Measurements from ENCODE around the gene KCNQ1.

KCNQ1 gene

DNA sequence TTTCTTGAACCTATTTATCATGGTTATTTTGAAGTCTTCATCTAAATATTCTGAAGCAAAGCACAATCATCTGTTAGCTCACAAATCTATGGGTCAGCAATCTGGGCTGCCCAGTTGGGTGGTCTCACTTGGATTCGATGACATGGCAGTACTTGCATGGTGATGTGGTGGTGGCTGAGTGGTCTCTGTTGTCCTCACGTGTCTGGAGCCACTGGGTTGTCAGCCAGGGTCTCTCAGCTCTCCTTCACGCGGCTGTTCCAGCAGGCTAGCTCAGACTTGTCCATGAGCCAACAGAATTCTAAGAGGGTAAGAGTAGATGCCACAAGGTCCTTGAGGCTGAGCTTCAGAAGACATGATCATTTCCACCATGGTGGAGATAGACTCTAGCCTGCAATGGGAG, 321.4 kb downstream of the KCNQ1 start:
- no peak for DNase-seq (ENCODE audit: insufficient read length, low spot score)
- FAIRE-seq = no peak
- TF ChIP-seq PAX5 (IDR thresholded peaks at IDR 0.05; ENCODE audit: insufficient read depth, low read length, severe bottlenecking) = no peak
- TF ChIP-seq POLR2A (IDR thresholded peaks at IDR 0.05; ENCODE audit: low read depth, low read length) = no peak
- no peak for TF ChIP-seq POU2F2 (IDR thresholded peaks at IDR 0.05; ENCODE audit: low read depth, low read length)
- no peak for TF ChIP-seq POLR2AphosphoS5 (IDR thresholded peaks at IDR 0.05; ENCODE audit: low read depth, low read length)
- no peak for TF ChIP-seq SPI1 (IDR thresholded peaks at IDR 0.05; ENCODE audit: low read depth, low read length)
- no peak for TF ChIP-seq TAF1 (IDR thresholded peaks at IDR 0.05; ENCODE audit: low read depth, low read length)

DNA sequence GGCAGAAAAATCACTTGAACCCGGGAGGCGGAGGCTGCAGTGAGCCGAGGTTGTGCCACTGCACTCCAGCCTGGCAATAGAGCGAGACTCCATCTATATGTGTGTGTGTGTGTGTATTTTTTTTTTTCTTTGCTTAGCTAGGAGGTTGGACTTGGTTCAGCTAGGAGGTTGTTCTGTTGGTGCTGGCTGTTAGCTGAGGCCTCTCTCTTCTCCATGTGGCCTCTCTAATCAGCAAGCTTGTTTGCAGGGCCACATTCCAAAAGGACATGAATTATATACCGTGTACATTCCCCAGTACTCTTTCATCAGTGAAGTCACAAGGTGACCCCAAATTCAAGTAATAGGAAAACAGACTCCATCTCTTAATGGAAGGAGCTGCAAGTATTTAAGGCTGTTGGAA, 322.3 kb downstream of the KCNQ1 start:
- DNase-seq (ENCODE audit: insufficient read length, low spot score) (no peak), FAIRE-seq (no peak)
- TF ChIP-seq POU2F2 (IDR thresholded peaks at IDR 0.05; ENCODE audit: low read depth, low read length) (no peak), POLR2A (IDR thresholded peaks at IDR 0.05; ENCODE audit: low read depth, low read length) (no peak), POLR2AphosphoS5 (IDR thresholded peaks at IDR 0.05; ENCODE audit: low read depth, low read length) (no peak), TAF1 (IDR thresholded peaks at IDR 0.05; ENCODE audit: low read depth, low read length) (no peak), PAX5 (IDR thresholded peaks at IDR 0.05; ENCODE audit: insufficient read depth, low read length, severe bottlenecking) (no peak), SPI1 (IDR thresholded peaks at IDR 0.05; ENCODE audit: low read depth, low read length) (no peak)

DNA sequence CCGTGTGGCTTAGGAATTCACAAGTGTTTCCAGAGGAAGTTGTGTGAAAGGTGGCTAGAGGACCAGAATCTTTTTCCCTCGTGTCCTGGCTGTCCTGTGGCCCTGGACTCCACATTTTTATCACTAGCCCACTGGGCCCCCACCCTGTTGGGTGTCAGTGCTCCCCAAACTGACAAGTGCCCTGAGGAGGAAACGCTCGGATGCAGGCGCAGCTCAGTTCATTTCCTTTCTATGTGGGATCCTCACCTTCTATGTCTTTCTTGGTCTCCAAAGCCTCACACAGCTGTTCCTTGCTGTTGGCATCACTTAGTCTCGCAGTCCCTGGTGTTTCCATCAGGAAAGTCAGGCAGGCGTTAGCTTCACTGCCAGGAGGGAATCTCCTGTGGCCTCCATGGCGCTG, 323.0 kb downstream of the KCNQ1 start:
- DNase-seq (ENCODE audit: insufficient read length, low spot score) (no peak), FAIRE-seq (no peak)
- TF ChIP-seq SPI1 (IDR thresholded peaks at IDR 0.05; ENCODE audit: low read depth, low read length) = no peak
- no peak for TF ChIP-seq TAF1 (IDR thresholded peaks at IDR 0.05; ENCODE audit: low read depth, low read length)
- TF ChIP-seq POU2F2 (IDR thresholded peaks at IDR 0.05; ENCODE audit: low read depth, low read length) = no peak
- no peak for TF ChIP-seq POLR2A (IDR thresholded peaks at IDR 0.05; ENCODE audit: low read depth, low read length)
- TF ChIP-seq POLR2AphosphoS5 (IDR thresholded peaks at IDR 0.05; ENCODE audit: low read depth, low read length) = no peak
- no peak for TF ChIP-seq PAX5 (IDR thresholded peaks at IDR 0.05; ENCODE audit: insufficient read depth, low read length, severe bottlenecking)

DNA sequence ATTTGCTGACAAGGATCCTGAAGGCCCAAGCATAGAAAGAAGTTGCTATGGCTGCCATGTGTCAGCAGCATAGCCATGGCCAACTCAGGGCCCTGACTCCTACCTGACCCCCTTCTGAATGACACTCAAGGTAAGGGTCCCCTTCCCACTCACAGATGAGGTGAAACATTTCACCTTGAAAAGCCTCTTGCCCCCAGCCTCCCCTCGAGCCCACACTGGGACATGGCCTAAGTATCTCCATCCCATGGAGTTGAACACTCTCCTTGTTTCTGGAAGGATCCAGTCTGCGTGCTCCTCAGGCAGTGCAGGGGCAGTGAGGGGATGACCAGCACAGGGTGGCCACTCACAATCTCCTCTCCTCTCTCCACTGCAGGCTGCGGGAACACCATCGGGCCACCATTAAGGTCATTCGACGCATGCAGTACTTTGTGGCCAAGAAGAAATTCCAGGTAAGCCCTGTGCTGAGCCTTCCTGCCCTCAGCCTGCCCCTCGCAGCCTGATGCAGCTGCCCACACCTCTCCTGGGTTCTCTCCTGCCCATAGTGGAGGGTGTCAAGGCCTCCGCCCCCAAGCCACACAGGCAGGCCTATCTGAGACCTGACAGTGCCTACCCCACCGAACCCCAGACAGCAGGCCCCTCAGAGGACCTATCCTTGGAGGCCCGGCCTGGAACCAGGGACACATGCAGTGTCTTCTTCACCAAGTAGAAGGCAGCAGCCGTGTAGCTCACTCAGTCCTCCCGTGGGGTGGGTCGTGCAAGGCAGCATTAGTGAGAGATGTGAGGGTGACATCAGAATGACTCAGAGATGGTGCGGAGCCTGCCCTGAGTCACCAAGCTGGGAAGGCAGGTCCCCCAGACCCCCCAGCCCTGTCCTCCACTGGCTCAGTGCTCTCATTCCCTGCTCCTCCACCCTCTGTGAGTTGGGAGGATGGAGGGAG, 323.9 kb downstream of the KCNQ1 start:
- FAIRE-seq (no peak), DNase-seq (ENCODE audit: insufficient read length, low spot score) (no peak)
- no peak for TF ChIP-seq TAF1 (IDR thresholded peaks at IDR 0.05; ENCODE audit: low read depth, low read length)
- no peak for TF ChIP-seq PAX5 (IDR thresholded peaks at IDR 0.05; ENCODE audit: insufficient read depth, low read length, severe bottlenecking)
- TF ChIP-seq POLR2AphosphoS5 (IDR thresholded peaks at IDR 0.05; ENCODE audit: low read depth, low read length) = no peak
- no peak for TF ChIP-seq SPI1 (IDR thresholded peaks at IDR 0.05; ENCODE audit: low read depth, low read length)
- TF ChIP-seq POLR2A (IDR thresholded peaks at IDR 0.05; ENCODE audit: low read depth, low read length) = no peak
- no peak for TF ChIP-seq POU2F2 (IDR thresholded peaks at IDR 0.05; ENCODE audit: low read depth, low read length)

DNA sequence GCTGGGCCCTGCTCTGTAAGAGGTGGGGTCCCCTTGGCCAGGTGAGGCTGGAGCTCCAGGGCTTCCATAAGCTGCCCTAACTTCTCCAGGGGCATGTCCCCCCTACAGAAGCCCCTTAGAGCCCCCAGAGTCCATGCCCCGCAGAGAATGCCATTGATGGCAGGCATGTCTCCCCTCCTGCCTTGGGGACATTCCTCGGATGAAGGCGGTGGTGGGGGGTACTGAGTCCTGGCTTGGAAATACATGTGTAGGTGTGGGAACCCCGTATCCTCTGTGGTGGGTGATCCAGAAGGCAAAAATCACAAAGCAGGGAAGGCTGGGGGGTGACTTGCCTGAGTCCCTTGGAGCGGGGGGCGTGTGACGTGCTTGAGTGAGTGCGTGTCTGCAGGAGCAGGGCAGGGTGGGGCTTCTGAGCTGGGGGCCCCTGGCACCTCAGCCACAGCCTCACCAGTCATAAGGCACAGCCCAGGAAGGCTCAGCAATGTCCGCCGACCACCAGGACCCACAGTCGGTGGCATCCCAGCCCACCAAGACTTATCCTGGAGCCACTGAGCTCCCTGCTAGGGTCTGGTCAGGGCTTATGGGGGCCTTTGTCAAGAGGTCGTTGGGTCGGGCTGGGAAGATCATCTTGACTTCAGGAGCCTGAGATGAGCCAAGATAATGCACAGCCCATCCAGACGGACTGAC, 324.7 kb downstream of the KCNQ1 start:
- no peak for FAIRE-seq
- TF ChIP-seq TAF1 (IDR thresholded peaks at IDR 0.05; ENCODE audit: low read depth, low read length) (no peak), POU2F2 (IDR thresholded peaks at IDR 0.05; ENCODE audit: low read depth, low read length) (no peak), PAX5 (IDR thresholded peaks at IDR 0.05; ENCODE audit: insufficient read depth, low read length, severe bottlenecking) (no peak), SPI1 (IDR thresholded peaks at IDR 0.05; ENCODE audit: low read depth, low read length) (no peak), POLR2A (IDR thresholded peaks at IDR 0.05; ENCODE audit: low read depth, low read length) (no peak)
- DNase-seq (ENCODE audit: insufficient read length, low spot score) = no peak

DNA sequence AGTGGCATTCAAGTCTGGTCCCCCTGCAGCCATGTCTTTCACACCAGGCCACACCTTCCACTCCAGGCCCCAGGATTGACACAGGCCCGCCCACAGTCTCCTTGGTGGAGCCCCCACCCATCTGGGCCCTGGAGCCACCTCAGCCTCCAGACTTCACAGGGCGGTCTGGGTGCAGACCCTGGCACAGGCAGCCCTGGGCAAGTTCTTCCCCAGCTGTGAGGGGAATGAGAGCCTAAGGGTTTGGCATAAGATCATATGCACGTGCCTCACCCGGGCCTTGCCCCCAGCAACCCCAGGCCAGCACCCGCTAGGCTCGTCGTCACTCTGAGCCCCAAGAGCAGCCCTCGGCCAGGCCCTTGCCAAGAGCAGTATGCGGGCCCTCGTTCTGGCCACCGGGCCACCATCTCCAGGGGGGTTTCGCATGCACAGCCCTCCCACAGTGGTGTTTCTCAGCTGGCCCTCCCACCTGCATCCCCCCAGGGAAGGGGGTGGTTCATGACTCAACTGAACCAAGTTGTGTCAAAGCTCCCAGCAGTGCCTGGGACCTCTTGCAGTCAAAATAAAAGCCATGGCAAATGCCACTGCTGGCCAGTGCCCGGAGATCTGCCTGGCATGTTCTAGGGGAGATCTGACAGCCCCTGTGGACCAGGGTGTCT, 325.4 kb downstream of the KCNQ1 start:
- FAIRE-seq (no peak), DNase-seq (ENCODE audit: insufficient read length, low spot score) (no peak)
- no peak for TF ChIP-seq POLR2A (IDR thresholded peaks at IDR 0.05; ENCODE audit: low read depth, low read length)
- no peak for TF ChIP-seq TAF1 (IDR thresholded peaks at IDR 0.05; ENCODE audit: low read depth, low read length)
- TF ChIP-seq POU2F2 (IDR thresholded peaks at IDR 0.05; ENCODE audit: low read depth, low read length) = no peak
- TF ChIP-seq SPI1 (IDR thresholded peaks at IDR 0.05; ENCODE audit: low read depth, low read length) = no peak
- no peak for TF ChIP-seq POLR2AphosphoS5 (IDR thresholded peaks at IDR 0.05; ENCODE audit: low read depth, low read length)
- TF ChIP-seq PAX5 (IDR thresholded peaks at IDR 0.05; ENCODE audit: insufficient read depth, low read length, severe bottlenecking) = no peak

DNA sequence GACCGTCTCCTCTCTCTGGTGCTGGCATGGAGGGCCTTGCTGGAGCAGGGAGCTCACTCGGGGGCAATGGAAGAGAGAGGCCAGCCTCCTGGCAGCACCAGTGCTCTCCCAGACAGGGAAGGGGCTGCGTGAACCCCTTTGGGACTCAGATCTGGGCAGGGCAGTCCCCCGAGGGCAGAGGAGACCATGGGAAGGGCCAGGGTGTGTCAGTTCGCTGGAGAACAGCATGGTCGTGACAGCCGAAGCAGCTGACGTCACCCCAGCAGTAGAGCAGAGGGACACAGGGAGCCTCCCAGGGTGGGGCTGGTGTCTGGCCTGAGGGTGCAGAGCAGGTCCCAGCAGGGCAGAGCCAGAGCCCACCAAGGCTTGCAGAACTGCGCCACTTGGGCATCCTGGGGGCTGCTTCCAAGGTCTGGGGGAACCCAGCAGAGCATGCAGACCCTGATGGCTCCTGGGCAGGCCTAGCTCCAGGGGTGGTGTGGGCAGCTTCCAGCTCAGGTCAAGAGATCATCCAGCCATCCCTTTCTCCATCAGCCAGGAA, 326.0 kb downstream of the KCNQ1 start:
- TF ChIP-seq TAF1 (IDR thresholded peaks at IDR 0.05; ENCODE audit: low read depth, low read length) = no peak
- TF ChIP-seq PAX5 (IDR thresholded peaks at IDR 0.05; ENCODE audit: insufficient read depth, low read length, severe bottlenecking) = no peak
- TF ChIP-seq POU2F2 (IDR thresholded peaks at IDR 0.05; ENCODE audit: low read depth, low read length) = no peak
- no peak for DNase-seq (ENCODE audit: insufficient read length, low spot score)
- FAIRE-seq = no peak

DNA sequence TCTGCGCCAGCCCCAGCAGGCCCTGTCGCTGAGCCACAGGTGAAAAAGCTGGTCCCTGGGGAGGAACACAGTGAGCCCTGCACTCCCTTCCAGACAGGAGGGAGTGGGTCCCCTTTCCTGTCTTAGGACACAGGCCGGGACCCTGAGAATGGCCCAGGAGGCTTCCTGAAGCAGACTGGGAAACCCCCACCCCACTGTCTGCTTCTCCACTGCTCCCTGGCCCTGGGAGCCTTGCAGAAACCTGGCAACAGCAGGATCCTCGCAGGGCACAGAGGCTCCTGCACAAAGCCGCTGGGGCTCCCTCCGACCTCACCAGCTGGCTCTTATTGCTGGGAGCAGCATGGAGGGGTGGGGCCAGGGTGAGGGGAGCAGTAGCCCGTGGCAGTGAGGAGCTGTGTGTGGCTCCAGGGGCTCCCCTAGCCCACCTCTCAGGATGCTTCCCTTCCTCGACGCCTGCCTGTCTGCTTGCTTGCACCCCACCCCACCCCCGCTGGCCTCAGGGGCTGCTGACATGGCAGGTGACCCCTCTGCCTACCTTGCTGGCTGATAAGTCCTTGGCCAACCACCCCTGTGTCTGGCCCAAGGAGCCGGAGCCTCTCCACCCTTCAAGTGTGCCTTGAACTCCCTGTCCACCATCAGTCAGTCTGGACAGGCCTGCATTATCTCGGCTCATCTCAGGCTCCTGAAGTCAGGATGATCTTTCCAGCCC, 327.1 kb downstream of the KCNQ1 start:
- TF ChIP-seq TAF1 (IDR thresholded peaks at IDR 0.05; ENCODE audit: low read depth, low read length) = no peak
- no peak for TF ChIP-seq SPI1 (IDR thresholded peaks at IDR 0.05; ENCODE audit: low read depth, low read length)
- TF ChIP-seq POLR2AphosphoS5 (IDR thresholded peaks at IDR 0.05; ENCODE audit: low read depth, low read length) = no peak
- no peak for TF ChIP-seq POU2F2 (IDR thresholded peaks at IDR 0.05; ENCODE audit: low read depth, low read length)
- TF ChIP-seq POLR2A (IDR thresholded peaks at IDR 0.05; ENCODE audit: low read depth, low read length) = no peak
- DNase-seq (ENCODE audit: insufficient read length, low spot score) (no peak), FAIRE-seq (no peak)

All from GM12891 (cell line).